GM18511 (cell line): ENCODE data around the gene DYSF.

Experiments used
- ATAC-seq: cut with Tn5 transposase; IDR thresholded peaks from one replicate; pipeline ENCODE4 v1.9.1; 2021; ENCODE audit warnings: mild to moderate bottlenecking, moderate library complexity; ENCODE audit not compliant: unreplicated experiment

The DYSF gene

DNA sequence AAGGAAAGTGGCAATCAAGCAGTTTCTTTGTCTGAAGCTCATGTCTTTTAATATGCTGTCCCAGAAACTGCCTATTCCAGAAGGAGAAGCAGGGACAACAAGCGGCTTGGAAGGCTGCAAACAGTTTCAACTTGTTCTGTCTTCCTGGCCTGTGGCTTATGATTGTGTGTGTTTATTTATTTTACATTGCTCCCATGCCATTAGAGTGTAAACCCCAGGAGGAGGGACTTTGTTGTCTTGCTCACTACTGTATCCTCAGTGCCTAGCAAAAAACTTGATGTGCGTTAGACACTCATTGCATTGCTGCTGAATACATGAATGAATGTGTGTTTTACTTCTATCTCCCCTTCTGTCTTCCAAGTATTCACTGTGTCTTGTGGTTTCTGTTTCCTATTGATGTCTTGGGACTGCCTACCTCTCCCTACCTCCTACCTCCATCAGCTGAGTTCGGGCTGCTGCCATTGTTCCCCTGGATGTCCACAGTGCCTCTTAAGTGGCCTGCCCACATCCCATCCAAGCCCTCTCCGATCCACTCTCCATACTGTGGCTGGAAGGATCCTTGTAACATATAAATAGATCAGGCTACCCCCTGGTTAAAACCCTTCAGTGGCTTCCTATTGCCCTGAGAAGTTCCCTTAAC, 261.4 kb downstream of the DYSF start:
- no peak for ATAC-seq

GRCh38 chr2:71715241-71715750, 261.9 kb downstream of the DYSF start:
- ATAC-seq = no peak

DNA sequence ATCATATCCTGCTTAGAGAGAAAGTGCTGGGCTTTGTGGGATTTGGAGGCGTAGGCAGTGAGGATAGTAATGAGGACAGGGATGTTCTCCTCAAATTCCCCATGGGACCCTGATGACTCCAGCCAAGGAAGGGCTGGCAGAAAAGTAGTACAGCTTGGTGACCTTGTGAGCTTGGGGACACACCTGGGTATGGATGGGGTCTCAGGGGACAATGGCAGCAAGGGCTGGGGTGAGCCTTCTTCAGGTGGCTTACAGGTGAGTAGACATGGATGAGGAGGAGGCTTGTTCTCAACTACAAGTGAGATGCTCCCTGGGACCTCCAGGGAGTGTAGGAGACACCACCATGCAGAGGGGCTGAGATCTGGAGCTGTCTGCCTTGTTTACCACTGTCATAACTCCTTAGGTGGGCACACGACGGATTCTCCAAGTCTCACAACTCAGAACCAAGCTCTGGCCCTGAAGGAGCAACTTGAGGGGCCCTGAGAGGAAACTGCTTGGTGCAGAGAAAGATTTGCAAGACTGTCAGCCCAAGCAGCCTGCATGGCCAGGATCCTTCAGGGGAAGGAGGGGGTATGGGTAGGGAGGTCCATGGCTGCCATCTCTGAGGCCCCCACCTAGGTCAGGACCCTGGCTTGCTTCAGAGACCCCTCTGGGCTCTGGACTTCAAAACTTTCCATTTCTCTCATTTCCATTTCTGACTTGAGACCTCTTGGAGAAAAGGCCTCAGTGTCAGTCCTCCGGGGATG, 262.8 kb downstream of the DYSF start:
- no peak for ATAC-seq

DNA sequence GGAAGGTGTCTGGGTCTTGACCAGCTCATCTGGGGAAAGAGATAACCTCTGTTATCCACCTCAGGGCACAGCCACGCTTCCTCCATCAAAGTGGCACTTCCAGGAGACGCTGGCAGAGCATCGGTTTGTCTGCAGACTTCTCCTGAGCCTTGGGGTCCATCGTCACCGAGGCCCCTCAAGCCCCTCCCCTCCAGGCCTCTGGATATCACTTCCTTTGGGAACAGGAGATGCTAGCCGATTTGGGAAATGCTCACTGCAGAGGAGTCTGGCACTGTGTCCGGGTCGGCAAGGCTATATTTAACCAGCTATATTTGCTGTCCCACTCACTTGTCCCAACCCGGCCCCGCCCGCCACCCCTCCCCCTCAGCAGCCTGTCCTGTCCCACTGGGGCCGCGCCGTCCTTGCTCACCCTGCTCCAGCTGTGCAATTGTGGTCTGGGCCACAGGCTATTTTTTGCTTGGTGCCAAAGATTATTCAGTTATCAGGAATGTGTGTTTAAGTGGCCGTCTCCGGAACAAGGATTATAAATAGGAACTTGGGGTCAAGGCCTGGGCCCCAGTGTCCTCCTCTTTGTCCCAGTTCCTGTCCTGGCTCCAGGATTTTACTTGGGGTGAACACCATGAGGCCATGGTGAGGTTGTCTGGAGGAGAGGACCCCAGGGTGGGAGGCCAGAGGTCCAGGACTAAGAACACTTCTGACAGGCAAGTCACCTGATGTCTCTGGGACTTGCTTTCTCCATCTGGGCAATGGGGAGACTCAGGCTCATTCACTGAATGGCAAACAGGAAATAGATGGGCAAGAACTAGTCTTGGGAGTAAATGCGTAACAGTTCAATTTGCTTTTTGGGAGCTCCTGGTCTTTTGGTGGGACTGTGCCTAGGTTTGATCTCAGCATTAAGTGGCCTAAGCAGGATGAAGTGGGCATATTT, 263.6 kb downstream of the DYSF start:
- no peak for ATAC-seq

DNA sequence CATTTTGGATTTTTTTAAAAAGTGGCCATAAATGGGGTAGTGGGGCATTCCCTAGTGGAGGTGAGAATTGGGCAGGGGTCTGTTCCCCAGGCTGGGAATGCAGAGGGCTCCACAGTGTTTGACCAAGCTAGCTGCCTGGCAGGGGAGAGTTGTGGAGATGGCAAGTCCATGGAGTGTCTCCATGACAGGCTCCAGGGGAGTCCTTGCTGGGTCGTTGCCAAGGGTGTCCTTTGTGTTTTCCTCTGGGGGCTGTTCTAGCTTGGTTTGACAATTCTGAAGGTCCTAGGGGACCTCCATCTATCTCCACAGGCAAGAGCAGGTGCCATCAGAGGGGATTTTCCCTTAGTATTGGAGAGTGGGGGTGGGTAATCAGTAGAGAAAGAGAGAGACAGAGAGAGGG, 265.3 kb downstream of the DYSF start:
- no peak for ATAC-seq

GRCh38 chr2:71719520-71720282, 266.3 kb downstream of the DYSF start:
- ATAC-seq = no peak

GRCh38 chr2:71720283-71720560, 266.9 kb downstream of the DYSF start:
- ATAC-seq = no peak

- ATAC-seq = no peak
Measured at GRCh38 chr2:71720596-71721361, 267.4 kb downstream of the DYSF start.

GRCh38 chr2:71721362-71721665, 268.0 kb downstream of the DYSF start:
- no peak for ATAC-seq

- no peak for ATAC-seq
Measured at GRCh38 chr2:71721669-71722068, 268.3 kb downstream of the DYSF start.

- no peak for ATAC-seq
Measured at GRCh38 chr2:71722286-71722685, 268.9 kb downstream of the DYSF start.

DNA sequence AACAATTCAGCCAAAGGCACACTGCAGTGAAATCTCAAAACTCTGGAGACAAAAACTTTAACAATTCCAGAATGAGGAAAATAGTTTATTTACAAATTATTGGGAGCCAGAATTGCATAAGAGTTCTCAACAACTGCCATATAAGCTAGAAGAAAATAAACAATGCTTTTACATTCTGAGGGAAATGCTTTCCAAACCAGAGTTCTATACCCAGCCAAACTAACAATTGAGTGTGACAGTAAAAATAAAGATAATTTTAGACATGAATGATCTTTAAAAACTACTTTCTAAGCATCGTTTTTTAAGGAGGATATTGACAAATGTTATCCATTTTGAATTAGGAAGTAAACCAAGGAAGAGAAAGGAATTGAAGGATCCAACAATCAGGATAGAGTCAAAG, 271.4 kb downstream of the DYSF start:
- no peak for ATAC-seq

DNA sequence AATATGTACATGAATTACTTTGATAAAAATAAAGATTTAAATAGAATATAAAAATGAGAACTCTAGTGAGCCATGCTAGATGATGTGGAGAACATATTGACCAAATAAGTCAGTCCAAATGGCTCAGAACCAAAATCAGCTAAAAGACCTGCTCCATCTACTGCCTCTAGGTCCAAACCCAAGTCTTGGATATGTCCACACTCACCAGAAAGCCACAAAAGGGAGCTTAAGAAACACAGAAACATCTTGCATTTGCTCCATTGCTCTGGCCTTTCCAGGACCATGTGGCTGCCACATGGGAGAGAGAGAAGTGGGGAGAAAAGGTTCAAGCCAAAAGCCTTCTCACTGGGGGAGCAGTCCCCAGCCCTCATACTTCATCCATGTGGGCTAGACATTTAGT, 272.5 kb downstream of the DYSF start:
- no peak for ATAC-seq

DNA sequence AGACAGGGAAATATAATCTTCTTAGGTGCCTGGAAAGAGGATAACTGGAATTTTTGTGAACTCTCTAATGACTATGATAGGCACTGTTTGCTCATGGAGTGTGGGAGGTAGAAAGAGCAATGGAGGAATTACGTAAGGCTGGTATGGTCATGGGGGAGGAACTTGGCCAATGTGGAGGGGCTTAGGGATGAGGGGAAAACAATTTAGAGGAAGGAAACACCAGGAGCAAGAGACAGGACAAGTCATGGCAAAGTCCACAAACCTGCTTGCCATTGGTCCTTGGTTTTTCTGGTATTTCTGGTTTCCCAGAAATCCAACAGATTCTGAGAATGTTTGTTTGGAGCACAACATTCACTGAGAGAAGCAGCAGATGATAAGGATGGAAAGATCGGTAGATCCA, 274.2 kb downstream of the DYSF start:
- no peak for ATAC-seq

DNA sequence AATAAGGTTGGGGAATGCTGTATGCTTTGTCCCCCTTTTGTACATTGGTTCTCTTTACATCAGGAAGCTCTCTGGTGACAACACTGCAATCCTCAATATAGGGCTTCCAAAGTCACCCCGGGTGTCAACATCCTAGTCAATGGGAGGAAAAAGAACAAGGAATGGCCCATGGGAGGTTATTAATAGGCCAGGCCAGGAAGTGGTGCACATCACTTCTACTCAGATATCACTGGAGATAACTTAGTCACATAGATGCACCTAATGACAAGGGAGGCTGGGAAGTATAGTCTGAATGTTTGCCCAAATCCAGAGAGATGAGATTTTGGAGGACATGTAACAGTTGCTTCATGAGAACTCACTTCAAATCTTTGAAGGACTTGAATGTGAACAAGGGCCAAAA, 274.7 kb downstream of the DYSF start:
- ATAC-seq = no peak

DNA sequence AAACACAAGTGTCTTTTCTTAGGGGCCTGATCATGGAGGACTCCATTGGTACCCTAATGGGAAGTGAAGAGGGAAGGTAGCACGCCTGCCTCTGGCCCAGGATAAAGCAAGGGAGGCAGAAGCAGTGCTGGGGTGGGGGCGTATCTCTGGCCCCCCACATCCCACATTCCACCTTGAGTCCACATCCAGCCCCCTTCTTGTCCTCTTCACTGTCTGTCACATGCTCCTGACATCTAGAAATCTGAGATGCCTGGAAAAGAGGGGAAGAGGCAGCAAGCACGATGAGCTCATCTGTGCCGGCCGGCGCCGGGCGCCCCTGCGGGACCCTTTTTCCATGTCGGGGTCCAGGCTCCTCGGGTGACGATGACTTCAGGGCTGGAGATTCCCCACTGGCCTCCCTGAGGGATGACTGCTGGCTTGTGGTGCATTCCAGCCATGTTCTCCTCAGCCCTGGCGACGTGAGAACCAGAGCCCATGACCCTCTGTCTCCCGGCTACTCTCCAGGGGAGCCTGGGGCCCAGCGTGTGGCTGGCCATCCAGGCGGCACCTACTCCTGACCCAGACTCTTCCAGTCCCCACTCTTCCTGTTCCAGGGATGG, 277.5 kb downstream of the DYSF start:
- ATAC-seq = no peak

DNA sequence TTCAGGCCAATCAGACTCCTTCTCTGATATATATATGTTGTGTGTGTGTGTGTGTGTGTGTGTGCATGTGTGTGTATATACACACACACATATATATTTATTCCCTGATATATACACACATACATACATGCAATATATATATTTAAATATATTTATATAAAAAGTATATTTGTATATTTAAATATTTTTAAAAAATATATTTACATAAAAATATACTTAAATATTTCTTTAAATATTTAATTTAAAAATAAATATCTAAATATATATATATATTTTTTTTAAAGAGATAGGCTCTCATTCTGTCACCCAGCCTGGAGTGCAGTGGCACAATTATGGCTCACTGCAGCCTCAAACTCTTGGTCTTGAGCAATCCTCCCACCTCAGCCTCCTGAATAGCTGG, 281.3 kb downstream of the DYSF start:
- no peak for ATAC-seq

GRCh38 chr2:71735676-71736075, 282.3 kb downstream of the DYSF start:
- ATAC-seq = no peak
